Measurements from ENCODE around the gene DCLK1.

Gene DCLK1

DNA sequence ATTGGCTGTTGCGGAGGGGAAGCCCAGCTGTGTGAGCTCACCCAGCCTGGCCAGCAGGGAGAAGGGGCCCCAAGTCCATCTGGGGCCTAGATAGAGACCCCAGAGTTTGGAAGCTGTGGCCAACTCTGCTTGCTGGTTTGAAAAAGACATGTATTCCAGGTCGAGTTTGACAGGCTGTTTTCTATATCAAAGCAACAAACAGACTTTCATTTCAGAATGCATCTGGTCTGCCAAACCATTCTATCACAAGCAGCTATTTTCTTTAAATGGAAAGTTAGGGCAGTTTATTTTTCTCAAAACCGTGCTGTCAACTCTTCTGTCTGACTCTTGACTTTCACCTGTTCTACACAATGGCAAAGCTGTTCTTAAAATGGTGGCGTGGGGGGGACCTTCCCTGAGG is 185.8 kb downstream of the DCLK1 start:
- no peak for DNase-seq (ENCODE audit: low read depth)

DNA sequence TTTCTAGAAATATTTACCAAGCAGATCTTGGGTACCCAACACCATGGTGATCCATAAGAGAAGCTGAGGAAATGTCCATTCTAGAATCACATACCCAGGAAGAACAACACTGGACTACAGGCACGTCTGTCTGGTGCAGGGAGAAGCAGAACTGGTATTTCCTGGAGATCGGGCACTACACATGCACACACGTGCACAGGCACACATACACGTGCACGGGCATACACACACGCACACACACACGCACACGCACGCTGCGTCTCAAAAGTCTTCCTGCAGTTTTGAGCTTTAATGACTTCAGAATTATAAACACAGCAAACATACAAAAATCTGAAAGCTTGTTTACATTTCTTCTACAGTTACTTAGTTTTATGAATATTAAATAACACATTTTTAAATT is 189.8 kb downstream of the DCLK1 start:
- no peak for DNase-seq (ENCODE audit: low read depth)

DNA sequence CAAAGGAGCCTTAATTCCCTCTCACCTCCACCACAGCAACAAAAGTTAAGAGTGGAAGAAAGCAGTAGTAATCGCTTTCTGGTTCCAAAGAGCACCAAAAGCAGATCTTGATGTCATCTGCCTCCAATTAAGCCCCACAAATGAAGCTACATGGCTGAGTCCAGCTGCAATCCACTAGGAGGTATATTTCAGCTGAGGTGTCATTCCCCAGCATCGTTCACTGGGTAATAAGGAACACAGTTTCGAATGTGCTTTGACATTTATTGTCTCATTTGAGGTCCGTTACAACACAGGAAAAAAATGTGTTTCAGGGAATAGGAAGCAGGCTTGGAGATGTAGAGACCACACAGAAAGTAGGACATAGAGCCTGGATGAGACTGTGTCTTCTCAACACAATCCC is 190.4 kb downstream of the DCLK1 start:
- DNase-seq (ENCODE audit: low read depth): no peak

DNA sequence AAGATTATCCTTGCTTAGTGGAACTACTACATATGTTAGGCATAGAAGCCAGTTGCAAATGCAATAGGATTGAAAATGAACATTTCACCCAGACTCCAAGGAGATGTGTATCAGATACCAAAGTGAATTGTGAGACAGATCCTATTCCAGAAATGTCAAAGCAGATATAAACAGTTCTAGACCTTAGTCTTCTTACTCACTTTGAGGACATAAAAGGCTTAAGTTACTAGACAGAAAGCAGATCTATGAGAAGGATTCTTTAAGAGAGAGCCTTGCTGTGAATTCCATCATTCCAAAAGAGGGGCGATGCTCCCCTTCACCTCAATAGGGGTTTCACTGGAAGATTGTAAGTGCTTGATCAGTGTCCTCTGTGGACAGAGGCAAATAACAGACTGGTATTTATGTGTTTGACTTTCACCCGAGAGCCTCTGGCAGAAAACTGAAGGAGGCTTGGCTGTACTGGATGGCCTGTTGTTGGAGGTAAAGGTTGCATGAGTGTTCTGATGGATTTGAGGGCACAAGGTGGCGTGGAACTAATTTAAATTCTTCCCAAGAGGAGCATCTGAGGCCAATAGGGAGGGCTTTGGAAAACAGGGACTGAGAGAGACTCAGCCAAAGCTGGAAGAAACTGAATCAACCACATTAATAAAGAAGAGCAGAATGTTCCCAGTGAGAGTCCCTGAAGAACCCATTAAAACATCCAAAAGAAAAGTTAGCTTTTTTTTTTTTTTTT is 194.8 kb downstream of the DCLK1 start:
- DNase-seq (ENCODE audit: low read depth): no peak

DNA sequence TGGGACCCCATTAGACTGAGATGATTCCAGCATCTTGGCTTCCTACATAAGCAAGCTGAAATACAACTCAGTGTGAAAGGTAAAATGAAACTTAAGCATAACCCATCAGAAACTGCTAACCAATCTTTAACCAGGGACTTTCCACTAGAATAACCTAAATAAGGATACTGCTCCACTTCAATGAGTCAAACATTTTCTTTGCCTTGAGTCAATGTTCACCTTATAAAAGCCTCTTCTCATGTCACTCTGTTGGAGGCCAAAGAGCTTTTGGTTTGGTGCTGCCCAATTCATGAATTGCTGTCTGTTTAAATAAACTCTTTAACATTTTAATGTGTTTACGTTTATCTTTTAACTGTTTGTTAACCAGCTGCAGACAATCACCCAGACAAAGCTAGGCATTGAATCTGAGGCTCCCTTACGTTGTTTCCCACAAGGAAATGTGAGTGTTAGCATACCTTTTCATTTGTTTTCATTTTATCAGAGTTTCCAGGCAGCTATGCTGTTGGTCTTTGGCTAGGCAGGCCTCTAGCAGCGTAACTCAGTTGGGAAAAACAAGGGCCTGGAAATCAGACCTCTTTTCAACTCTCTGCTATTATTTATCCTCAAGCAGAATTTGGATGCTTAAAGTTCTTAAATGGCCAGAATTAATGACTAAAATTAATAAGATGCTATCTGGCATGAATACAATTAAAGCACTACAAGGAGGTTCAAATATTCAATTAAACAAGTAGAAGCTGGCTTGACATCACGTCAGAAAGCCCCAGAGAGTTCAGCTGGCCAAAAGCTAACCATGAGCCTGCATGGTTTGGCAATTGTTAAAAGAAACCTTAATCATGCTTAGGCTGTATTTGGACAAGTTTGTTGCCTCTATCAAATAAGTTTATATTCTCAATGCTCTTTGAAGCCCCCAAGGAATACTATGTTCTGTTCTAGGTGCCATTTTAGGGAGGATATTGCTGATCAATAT is 200.2 kb downstream of the DCLK1 start:
- no peak for DNase-seq (ENCODE audit: low read depth)

DNA sequence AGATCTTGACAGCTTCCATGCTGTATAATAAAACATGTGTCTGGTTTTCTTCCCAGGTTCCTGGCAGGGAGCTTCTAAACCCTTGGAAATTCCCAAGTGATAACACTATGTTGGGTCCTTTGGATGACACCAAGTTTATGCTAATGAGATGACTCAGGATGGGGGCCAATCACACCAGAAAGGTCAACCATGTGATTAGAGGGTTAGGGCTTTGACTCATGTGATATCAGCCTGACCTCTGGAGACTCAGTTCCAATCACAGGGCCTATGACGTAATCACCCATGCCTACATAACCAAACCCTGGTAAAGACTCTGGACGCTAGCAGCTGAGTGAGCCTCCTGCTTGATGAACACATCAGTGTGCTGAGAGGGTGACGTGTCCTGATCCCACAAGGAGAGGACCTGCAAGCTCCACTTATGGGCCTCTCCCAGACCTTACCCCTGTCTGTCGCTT is 203.6 kb downstream of the DCLK1 start:
- no peak for DNase-seq (ENCODE audit: low read depth)

DNA sequence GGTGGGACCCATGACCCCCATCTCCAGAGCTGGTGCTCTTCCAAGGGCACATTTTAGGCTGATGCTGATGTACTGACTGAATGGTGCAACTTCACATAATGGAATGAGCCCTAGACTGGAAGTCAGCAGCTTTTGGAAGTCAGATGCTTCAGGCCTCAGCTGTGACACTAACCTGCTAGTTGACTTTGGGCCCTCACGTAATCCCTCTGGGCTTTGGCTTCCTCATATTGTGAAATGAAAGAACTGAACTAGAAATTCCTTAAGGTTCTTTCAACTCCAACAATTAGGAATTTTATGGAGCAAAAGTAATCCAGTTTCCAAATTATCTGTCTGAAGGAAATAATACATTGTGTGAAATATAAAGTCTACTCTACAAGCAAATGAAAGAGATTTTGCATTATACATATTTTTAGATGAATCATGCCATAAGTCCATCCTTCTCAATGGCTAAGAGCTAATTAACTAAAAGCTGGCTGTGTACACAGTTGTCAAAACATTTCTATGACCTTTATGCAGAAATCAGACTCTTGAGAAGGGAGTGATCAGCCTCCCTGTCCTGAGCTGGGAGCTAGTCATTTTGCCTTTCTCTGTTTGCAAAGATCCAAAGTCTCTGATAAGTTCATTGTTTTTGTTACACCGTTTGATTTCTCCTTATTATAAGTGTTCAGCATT is 204.2 kb downstream of the DCLK1 start:
- no peak for DNase-seq (ENCODE audit: low read depth)

DNA sequence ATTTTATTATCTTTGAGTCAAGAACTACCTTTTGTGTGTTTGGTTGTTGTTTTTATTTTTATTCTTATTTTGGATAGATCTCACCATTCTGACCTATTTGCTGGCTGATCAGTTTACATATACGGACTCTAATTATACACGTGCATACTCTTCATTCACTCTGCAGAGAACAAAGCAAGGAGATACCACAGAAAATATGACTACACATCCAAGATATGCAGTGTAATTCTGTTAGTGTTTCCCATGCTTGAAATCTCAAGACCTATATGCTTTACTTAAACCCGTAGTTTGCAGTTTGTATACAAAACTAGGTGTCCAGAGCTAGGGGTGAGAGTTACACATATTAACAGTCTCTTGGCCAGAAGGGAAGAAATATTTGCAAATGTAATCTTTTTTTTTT is 205.5 kb downstream of the DCLK1 start:
- no peak for DNase-seq (ENCODE audit: low read depth)

DNA sequence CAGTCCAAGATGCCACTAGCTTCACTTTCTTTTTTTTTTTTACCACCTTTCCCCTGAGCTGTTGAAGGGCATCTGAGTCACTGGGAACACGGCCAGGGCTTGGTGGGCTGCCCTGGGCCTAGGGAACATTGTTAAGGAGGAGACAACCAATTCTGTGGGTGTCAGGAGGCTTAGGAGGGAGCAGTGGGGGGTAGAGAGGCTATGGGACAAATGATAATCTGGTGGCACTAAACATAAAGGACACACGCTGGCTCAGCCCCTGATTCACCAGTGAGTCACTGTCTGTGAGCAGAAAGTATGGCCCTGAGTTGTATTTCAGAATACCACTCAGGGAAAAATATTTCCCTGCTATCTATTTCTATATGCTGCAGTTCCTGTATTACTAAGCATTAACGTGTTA is 207.8 kb downstream of the DCLK1 start:
- DNase-seq (ENCODE audit: low read depth): no peak

DNA sequence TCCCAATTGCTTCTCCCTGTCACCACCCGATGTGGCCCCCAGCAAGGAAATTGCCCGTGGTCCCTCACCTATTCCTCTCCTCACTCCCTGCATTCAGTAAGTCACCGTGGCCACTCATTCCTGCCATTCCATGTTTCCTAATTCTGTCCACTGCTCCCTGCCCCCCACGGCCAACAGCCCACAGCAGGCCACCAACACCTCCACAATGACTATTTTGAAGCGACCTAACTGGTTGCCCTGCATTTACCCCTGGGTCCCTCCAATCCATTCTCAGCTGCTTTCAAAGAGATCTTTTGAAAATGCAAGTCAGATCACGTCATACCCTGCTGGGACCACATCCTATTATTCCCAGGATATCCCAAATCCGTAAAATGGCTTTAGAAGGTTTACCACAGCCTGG is 210.4 kb downstream of the DCLK1 start:
- DNase-seq (ENCODE audit: low read depth): no peak

DNA sequence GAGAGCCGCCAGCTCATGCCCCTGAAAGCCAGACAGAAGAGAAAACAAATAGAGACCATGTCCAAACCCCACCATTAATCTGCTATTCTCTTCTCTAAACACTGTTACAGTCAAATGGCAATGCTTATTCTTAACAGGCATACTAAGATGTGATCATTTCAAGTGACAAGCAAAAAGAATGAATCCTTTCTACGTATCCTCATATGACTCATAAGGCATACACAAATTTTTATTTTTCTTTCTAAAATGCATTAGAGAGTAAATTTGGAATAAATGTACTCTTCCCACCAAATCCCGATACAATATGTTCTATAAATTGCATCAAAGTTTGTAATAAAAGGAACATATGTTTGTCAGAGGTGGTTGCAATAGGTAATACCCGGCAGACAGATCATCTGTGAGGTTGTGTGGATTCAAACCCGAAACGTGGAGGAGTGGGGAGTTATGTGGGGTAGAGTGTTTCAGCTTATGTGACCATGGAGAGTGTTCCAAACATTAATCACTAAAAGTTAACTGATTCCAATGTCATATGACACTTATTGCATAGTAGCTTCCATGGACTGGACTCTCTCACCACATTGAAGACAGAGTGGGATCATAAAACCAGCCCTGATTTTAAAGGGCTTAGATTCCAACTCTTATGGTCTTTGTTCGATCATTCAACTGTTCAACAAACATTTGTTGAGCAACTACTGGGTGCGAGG is 213.1 kb downstream of the DCLK1 start:
- no peak for DNase-seq (ENCODE audit: low read depth)

DNA sequence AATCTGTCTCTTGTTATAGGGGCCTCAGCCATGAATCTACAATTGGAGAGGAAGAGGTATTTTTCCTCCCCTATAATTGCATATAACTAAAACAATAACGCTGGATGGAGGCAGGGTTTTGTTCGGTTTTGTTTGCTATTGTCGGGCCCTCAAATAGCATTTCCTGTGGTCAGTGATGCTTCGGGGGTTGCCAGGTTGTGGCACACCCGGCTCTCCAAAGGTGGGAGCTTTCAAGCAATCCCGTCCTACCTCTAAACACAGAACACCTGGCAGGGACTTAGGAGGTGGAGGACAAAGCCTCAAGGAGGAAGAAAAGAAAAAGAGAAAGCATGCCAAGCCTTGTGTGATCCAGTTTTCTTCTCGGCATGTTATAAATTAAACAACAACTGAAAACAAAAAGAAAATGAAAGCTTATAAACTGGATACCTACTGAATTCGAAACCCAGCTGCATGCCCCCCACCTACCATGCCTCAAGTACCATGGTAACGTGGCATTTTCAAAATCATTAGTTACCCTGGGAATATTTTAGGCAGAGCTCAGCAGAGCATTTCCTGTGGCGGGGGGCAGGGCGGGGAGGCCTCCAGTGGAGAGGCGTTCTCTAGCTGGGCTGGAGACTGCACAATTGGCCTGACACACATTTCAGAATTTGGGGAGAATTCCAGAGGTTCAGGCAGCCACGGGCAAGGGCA is 213.8 kb downstream of the DCLK1 start:
- DNase-seq (ENCODE audit: low read depth): no peak

DNA sequence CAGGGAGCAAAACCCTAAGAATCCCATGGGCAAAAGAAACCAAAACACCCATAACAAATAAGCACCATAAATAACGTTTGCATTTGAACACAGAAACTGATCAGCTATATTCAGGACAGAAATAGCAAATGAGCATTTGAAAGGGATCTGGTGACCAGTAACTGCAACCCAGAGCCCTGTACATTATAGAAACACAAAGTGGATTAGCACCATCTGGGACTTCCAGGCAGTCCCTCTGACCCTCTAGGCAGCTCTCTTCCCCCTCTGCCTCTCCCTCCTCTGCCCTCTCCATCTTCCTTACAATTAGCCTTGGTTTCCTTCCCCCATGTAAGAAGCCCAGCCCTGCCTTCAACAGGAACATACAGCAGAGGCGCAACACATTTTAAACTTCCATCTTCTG is 215.0 kb downstream of the DCLK1 start:
- DNase-seq (ENCODE audit: low read depth): no peak

DNA sequence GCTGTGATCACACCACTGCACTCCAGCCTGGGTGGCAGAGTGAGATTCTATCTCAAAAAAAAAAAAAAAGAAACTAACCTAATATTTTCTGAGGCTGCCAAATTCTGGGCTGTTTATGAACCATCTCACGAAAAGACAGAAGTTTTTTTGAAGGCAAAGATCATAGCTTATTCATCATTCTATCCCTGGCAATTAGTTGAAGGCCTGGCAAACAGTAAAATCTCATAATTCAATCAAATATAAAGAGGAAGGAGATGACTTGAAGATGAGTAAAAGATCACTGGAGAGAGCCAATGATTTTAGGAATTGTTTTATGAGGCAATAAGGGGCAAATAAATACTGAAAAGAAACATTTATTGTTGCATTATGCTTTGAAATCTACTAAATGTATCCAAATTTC is 216.5 kb downstream of the DCLK1 start:
- DNase-seq (ENCODE audit: low read depth): no peak

DNA sequence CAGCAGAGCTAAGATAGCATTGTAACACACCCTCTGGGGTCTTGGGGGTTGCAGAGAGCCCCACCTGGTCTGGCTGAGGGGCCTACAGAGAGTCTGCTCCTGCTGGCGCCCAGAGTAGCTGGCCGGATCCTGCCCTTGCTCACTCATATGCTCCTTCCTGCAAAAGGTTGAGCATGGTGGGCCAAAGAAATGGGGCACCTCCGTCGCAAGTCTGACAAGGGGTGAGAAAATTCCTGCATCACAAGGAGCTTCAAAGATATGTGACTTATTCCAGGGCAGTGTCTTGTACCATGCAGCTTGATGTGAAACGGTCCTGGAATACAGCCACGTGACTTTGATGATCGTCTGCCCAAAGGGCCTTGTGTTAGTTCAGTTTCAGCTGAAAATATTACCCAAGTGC is 218.3 kb downstream of the DCLK1 start:
- no peak for DNase-seq (ENCODE audit: low read depth)

DNA sequence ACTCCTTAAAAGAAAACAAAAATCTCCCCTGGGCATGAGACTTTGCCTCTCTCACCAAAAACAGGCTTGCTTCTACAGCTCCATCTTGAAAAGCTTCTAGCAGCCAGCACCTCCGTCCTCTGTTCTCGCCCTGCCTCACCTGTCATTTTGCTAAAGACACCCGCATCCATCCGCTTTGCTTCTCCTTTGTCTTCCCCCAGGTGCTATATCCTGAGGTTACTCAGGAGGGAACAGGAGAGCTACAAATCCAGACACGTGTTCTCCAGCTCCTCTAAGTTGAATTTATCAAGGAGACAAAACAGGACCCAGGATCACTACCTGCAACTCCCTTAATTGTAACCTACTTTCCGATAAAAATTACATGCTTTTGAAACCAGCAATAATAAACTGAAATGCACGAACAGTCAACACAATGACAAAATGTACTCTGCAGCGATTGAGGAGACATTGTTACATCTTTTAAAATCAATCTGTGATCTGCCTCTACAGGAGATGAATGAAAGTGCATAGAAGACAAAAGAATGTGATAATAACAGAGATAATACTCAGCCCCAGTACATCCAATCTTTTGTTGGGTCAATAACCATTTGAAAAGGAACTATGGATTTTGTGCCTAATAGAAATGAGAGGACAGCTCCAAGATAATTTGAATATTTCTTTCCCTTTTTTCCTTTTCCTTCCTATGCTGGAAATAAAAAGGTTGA is 221.2 kb downstream of the DCLK1 start:
- DNase-seq (ENCODE audit: low read depth): no peak

DNA sequence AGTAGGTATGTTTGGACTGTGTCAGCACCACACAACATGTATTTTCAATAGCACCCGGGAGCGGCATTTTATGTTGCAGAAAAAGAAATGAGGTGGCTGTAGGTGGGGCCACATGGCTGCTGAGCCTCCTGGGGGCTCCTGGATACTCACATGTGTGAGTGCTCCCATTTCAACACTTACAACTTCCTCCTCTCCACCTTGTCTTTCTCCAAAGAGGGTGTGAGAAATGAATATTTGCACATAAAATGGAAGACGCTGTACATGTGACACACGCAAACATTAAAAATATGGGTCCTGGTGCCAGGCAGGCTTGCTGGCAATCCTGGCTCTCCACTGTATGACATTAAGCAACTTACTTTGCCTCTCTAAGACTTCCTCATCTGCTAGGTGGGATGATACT is 222.1 kb downstream of the DCLK1 start:
- DNase-seq (ENCODE audit: low read depth): no peak

DNA sequence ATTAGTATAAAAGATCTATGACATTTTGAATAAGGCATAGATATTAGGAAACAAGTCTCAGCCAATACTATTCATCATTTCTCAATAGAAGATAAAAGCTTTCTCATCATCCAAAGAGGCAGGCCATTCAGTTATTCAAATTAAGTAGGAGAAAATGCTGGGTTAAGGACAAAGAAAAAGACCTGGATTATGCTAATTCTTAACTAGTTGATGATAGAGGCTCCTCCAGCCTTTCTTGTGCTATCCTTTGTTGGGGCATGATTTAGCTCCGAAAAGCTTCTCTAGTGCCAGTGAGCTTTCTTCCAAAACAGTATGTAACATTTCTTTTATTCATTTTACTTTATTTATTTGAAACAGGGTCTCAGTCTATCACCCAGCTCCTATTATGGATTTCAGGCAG is 223.0 kb downstream of the DCLK1 start:
- no peak for DNase-seq (ENCODE audit: low read depth)

DNA sequence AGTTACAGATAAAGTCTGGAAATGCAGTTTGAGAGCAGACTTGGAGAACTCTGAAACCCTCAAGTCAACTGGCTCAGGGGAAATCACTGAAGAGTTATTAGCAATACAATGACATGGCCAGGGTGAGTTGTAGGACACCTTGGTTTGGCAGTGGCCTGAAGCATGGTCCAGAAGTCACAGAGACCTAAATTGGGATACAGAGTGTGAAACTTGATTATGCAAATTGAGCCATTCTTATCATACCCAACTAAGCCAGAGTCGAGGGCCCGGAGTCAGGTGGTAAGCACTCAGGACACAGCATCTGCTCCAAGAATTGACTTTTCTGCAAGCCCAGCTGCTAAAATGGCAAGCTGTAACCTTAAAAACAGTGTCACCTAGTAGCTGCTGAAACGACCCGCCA is 224.5 kb downstream of the DCLK1 start:
- DNase-seq (ENCODE audit: low read depth): no peak

DNA sequence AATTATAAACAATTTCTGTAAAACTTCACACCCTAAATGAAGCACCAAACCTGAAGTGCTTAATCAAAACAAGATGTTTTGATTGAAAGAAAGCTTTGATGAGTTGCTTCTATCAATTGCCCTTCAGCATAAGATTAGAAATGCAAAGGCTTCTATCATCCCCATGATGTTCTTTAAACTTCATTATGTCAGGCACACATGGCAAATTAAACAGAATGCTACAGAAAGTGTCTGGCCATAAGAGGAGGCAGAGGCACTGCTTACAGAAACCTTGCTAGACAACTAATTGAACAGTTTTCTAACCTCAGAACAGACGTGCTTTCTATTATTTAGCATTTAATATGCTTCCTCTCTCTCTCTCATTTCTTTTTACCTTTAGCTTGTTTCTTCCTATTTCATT is 228.1 kb downstream of the DCLK1 start:
- DNase-seq (ENCODE audit: low read depth): no peak

DNA sequence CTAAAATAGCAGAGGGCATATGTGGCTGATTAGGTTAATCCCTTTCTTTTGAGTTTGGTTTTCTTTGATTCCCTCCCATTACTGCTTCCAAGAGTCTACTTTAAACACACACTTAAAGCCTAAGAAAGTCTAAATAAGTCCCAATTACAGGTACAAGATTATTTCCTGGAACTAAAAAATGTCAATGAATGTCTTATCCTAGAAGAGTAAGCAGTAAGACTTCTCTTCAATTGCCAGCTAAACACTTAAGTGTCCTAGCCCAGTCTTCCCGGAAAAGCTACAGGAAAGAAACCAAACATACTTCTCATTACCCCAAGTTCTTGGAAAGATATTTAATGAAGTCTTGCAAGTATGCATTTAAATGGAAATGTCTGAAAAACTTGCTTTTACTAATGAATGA is 233.1 kb downstream of the DCLK1 start:
- no peak for DNase-seq (ENCODE audit: low read depth)

Measured in stimulated activated CD8-positive, alpha-beta memory T cell treated with anti-CD3 and anti-CD28 coated beads, Interleukin-12 subunit alpha, Interleukin-12 subunit beta, amount 100 ng/mL, for 4 hours (primary cell).